Stimulated activated CD4-positive, alpha-beta T cell treated with anti-CD3 and anti-CD28 coated beads, Interleukin-15, amount 100 ng/mL, for 48 hours (primary cell): ENCODE measurements around the gene LILRA5.
"Not testable (repeated sequence)": the region's sequence is repeated elsewhere in the genome, so short reads cannot be mapped to it uniquely, and the experiment has no call there.

Experiments
- DNase-seq, 2 donors: peaks; one replicate each; pipeline ENCODE4 v3.0.0-alpha.2; 2020; ENCODE audit warnings: low read depth in 2 of 2

LILRA5 gene

GRCh38 chr19:54273821-54274220 lies 39.1 kb downstream of the LILRA5 start:
- no peak for DNase-seq

DNA sequence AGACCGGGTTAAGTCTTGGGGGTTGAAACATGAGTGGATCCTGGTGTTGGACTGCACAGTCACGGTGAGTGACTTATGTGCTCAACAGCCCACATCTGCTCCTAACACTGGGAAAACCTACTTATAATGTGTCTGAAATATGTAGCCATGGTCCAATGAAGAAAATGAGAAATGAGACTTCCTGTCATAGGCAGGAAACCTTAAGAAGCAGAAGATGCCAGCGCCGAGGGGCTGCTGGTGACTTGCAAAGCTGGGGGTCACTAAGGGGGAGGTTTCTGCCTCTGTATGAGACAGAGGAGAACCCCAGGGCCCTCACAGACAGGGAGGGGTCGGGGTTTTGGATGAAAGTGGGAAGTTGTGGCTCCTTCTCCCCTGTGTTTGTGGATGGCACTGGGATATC lies 40.8 kb downstream of the LILRA5 start:
- not testable (repeated sequence) for DNase-seq

- DNase-seq, result not testable (repeated sequence)
These were observed 41.4 kb downstream of the LILRA5 start for GRCh38 chr19:54271587-54271986.

GRCh38 chr19:54271106-54271505 lies 41.9 kb downstream of the LILRA5 start:
- DNase-seq, result no peak

- no peak for DNase-seq
These were observed 44.0 kb downstream of the LILRA5 start for GRCh38 chr19:54268936-54269335.

- DNase-seq, result peak; percentile 58 to 78
These were observed 46.8 kb downstream of the LILRA5 start for GRCh38 chr19:54266133-54266532.

- DNase-seq, result no peak
These were observed 50.5 kb downstream of the LILRA5 start for GRCh38 chr19:54262470-54262869.

DNA sequence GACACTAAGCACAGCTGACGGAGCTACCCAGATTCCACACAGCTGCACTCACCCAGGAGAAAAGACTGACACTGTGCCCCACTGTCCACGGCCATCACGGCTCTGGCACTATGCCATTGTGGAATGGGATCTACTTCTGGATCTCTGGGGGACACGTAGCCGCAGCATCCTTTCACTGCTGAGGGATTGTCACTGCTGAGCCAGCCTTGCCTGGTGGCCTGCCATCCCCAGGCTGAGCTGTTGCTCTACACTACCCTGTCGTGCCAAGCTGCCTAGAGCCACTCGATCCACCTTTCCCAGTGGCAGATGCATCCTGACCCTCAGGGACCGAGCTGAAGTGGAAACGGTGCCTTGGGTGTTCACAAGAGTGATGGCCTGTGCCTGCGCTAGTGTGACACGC lies 50.9 kb downstream of the LILRA5 start:
- no peak for DNase-seq

- no peak for DNase-seq
These were observed 55.9 kb downstream of the LILRA5 start, which contains the start of gene LILRB5 for GRCh38 chr19:54257116-54257480. LILRB5 (minus strand) TSS chr19:54257273; CDS start chr19:54257193, 80 bp downstream.
